Gastrocnemius medialis (tissue), 4 donors: ENCODE data around the gene ARMCX5. TPM values are rescaled to one million over a fixed set of nuclear protein-coding genes. Genes with fewer than 3 reads are reported as not detected.

Experiments used
- ATAC-seq, 2 donors: fragments of 150-250 bp; one replicate each; pipeline ENCODE4 v1.9.1; 2016
- DNase-seq, 2 donors: peaks; one replicate each; pipeline ENCODE4 v3.0.0-alpha.2; 2019
- H3K27ac ChIP-seq, 4 donors: fragments of 200-600 bp; sonication (generic); 1 replicate in 1 of 4; 2 replicates in 3 of 4; pipeline ENCODE4 v1.5.1; 2016 to 2018; ENCODE audit warnings: mild to moderate bottlenecking in 2 of 4, moderate library complexity in 1 of 4
- H3K27me3 ChIP-seq, 3 donors: fragments of 200-600 bp; sonication (generic) in 2 of 3; 1 replicate in 1 of 3; 2 replicates in 2 of 3; pipeline versions ENCODE4 v1.5.1 to v1.6.0; 2016 to 2019; ENCODE audit warnings: mild to moderate bottlenecking in 1 of 3, moderate library complexity in 1 of 3
- H3K36me3 ChIP-seq, 2 donors: fragments of 200-600 bp; sonication (generic) in 1 of 2; one replicate each; pipeline ENCODE4 v1.5.1; 2017 to 2018
- H3K4me1 ChIP-seq, 2 donors: fragments of 200-600 bp; sonication (generic) in 1 of 2; one replicate each; pipeline ENCODE4 v1.5.1; 2016 to 2017; ENCODE audit warnings: mild to moderate bottlenecking in 2 of 2
- H3K4me3 ChIP-seq, 4 donors: fragments of 200-600 bp; sonication (generic) in 3 of 4; 1 replicate in 1 of 4; 2 replicates in 3 of 4; pipeline ENCODE4 v1.5.1; 2016 to 2019; ENCODE audit warnings: mild to moderate bottlenecking in 2 of 4
- H3K9me3 ChIP-seq, 3 donors: fragments of 200-600 bp; sonication (generic) in 2 of 3; 1 replicate in 1 of 3; 2 replicates in 2 of 3; pipeline ENCODE4 v1.5.1; 2016 to 2019
- POLR2A ChIP-seq, 2 donors: fragments of 450-650 bp; IDR thresholded peaks; one replicate each; pipeline ENCODE4 v1.6.1; 2017; ENCODE audit warnings: antibody characterized with exemption in 2 of 2, mild to moderate bottlenecking in 2 of 2, moderate library complexity in 2 of 2
- in situ Hi-C, 4 donors: fragments of 200-750 bp; cut with MboI; loops; one replicate each; pipeline versions ENCODE4 v1.15.0 to v1.8.0; 2017; ENCODE audit warnings: low sequenced_read_pairs in 4 of 4
- intact Hi-C: fragments of 100-400 bp; cut with DNase I; formaldehyde crosslinking; loops from one replicate; pipeline ENCODE4 v1.15.1; 2023; ENCODE audit warnings: low total_unique reads
- total RNA-seq, 4 donors: library from RNA; depleted of rRNA; stranded (reverse); fragments of >200 nt; gene quantifications; one replicate each; pipeline versions ENCODE4 v1.1.0 to v1.2.3, GENCODE V29; 2016
- TF ChIP-seq, protein P1 (sequence below), 5 experiments: fragments of 450-650 bp in 3 of 5; fragments of 200-600 bp in 2 of 5; sonication (generic) in 2 of 5; IDR thresholded peaks in 4 of 5; conservative IDR thresholded peaks in 1 of 5; 1 replicate in 4 of 5; 2 replicates in 1 of 5; pipeline ENCODE4 v1.5.1; 2016 to 2019; ENCODE audit warnings: antibody characterized with exemption in 5 of 5, mild to moderate bottlenecking in 3 of 5, moderate library complexity in 3 of 5

The ARMCX5 gene
- total RNA-seq, 4 donors from 2014 or later, result 2.4 to 7.9 (median 4.9) TPM

GRCh38 chrX:102610905-102611304, 11.6 kb downstream of the ARMCX5 start:
- Histone ChIP-seq H3K4me1 (no peaks in the 10 kb centered on the region), H3K36me3 (no peaks in the 10 kb centered on the region), H3K27ac (no peak overlapping the region), H3K4me3 (no peak overlapping the region), H3K9me3 (no peaks in the 10 kb centered on the region), H3K27me3 (no peaks in the 10 kb centered on the region)
- TF ChIP-seq, protein P1, sequence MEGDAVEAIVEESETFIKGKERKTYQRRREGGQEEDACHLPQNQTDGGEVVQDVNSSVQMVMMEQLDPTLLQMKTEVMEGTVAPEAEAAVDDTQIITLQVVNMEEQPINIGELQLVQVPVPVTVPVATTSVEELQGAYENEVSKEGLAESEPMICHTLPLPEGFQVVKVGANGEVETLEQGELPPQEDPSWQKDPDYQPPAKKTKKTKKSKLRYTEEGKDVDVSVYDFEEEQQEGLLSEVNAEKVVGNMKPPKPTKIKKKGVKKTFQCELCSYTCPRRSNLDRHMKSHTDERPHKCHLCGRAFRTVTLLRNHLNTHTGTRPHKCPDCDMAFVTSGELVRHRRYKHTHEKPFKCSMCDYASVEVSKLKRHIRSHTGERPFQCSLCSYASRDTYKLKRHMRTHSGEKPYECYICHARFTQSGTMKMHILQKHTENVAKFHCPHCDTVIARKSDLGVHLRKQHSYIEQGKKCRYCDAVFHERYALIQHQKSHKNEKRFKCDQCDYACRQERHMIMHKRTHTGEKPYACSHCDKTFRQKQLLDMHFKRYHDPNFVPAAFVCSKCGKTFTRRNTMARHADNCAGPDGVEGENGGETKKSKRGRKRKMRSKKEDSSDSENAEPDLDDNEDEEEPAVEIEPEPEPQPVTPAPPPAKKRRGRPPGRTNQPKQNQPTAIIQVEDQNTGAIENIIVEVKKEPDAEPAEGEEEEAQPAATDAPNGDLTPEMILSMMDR (IDR thresholded peaks at IDR 0.05 in 4 of 5, conservative IDR thresholded peaks at IDR 0.05 in 1 of 5), result no peak
- TF ChIP-seq POLR2A (IDR thresholded peaks at IDR 0.05), result no peak
- intact Hi-C loops, result no loop called here
- in situ Hi-C loops, result no loop called here
- DNase-seq (no peak), ATAC-seq (no peak)

DNA sequence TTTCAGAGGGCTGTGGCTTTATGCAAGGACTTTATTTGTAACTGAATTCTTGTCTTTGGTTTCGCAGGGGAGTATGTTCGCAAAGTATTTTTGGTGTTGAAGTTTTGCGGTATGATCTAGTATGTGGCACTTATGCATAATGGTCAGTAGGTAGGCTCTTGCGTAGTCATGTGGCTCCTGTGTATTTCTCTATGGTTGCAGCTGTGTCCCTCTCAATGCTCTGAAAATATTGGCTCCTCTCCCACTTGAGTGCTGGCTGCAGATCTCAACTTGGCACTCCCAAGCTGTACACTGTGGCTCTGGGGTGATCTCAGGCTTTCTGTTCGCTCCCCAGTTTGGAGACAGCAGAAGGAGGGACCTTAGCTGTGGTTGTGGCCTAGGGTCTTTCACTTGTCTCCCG, 24.8 kb downstream of the ARMCX5 start:
- TF ChIP-seq, protein P1 (IDR thresholded peaks at IDR 0.05 in 4 of 5, conservative IDR thresholded peaks at IDR 0.05 in 1 of 5), result no peak
- no peak for TF ChIP-seq POLR2A (IDR thresholded peaks at IDR 0.05)
- ATAC-seq, result peak in 1 of 2 donors; percentile 24
- peaks cover 0 to 7% (median 0%) of the 10 kb centered on the region in 3 donors for H3K9me3 ChIP-seq
- no peak overlapping the region for H3K4me3 ChIP-seq
- no peak for DNase-seq
- peaks cover 0 to 3% of the 10 kb centered on the region in 2 donors for H3K4me1 ChIP-seq
- intact Hi-C loops (no loop called here), in situ Hi-C loops (no loop called here)
- no peaks in the 10 kb centered on the region for H3K27me3 ChIP-seq
- no peak overlapping the region for H3K27ac ChIP-seq
- H3K36me3 ChIP-seq, result no peaks in the 10 kb centered on the region

- Histone ChIP-seq H3K4me3 (no peak overlapping the region), H3K4me1 (peaks cover 0 to 3% of the 10 kb centered on the region in 2 donors), H3K36me3 (no peaks in the 10 kb centered on the region), H3K27me3 (no peaks in the 10 kb centered on the region), H3K27ac (no peak overlapping the region), H3K9me3 (no peaks in the 10 kb centered on the region)
- in situ Hi-C loops, result no loop called here
- TF ChIP-seq, protein P1 (IDR thresholded peaks at IDR 0.05 in 4 of 5, conservative IDR thresholded peaks at IDR 0.05 in 1 of 5), result no peak
- no peak for TF ChIP-seq POLR2A (IDR thresholded peaks at IDR 0.05)
- intact Hi-C loops, result no loop called here
- ATAC-seq (no peak), DNase-seq (no peak)
Measured at GRCh38 chrX:102627640-102628039, 28.3 kb downstream of the ARMCX5 start.

DNA sequence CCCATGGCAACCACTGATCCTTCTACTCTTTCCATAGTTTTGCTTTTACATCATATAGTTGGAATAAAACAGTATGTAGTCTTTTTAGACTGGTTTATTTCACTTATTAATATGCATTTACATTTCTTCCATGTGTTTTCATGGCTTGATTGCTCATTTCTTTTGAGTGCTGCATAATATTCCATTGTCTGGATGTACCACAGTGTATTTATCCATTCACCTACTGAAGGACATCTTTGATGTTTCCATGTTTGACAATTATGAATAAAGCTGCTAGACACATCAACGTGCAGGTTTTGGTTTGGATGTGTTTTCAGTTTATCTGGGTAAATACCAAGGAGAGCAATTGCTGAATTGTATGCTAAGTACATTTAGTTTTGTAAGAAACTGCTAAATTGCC, 38.2 kb downstream of the ARMCX5 start:
- no peaks in the 10 kb centered on the region for H3K27me3 ChIP-seq
- no peak overlapping the region for H3K4me3 ChIP-seq
- intact Hi-C loops (no loop called here), in situ Hi-C loops (no loop called here)
- no peaks in the 10 kb centered on the region for H3K36me3 ChIP-seq
- TF ChIP-seq, protein P1 (IDR thresholded peaks at IDR 0.05 in 4 of 5, conservative IDR thresholded peaks at IDR 0.05 in 1 of 5), result no peak
- TF ChIP-seq POLR2A (IDR thresholded peaks at IDR 0.05), result no peak
- no peaks in the 10 kb centered on the region for H3K4me1 ChIP-seq
- ATAC-seq (no peak), DNase-seq (no peak)
- no peak overlapping the region for H3K27ac ChIP-seq
- H3K9me3 ChIP-seq, result no peaks in the 10 kb centered on the region

GRCh38 chrX:102650903-102651241, 51.6 kb downstream of the ARMCX5 start:
- DNase-seq, result no peak
- peak overlapping the region in 3 of 4 donors; percentile 55 to 60 (median 59) for H3K27ac ChIP-seq
- ATAC-seq, result peak in 1 of 2 donors; percentile 29
- in situ Hi-C loops, result no loop called here
- no peaks in the 10 kb centered on the region for H3K36me3 ChIP-seq
- TF ChIP-seq, protein P1 (IDR thresholded peaks at IDR 0.05 in 4 of 5, conservative IDR thresholded peaks at IDR 0.05 in 1 of 5), result no peak
- TF ChIP-seq POLR2A (IDR thresholded peaks at IDR 0.05), result no peak
- intact Hi-C loops, result loop anchor here (2.0 to 5.0 kb wide), 2 partner anchors 52 to 66 kb away; partner anchors contain the start of gene ARMCX5
- H3K4me1 ChIP-seq, result no peaks in the 10 kb centered on the region
- H3K4me3 ChIP-seq, result peak overlapping the region; percentile 61 to 76 (median 70)
- no peaks in the 10 kb centered on the region for H3K9me3 ChIP-seq
- H3K27me3 ChIP-seq, result no peaks in the 10 kb centered on the region
